ENCODE data around the gene IP6K3.

IP6K3 gene

GRCh38 chr6:33705955-33706725, 40.6 kb downstream of the IP6K3 start:
- no peak overlapping the region for H3K4me3 ChIP-seq (replicated peaks; ENCODE audit: low read depth, low read length)
- no peak for DNase-seq (ENCODE audit: low read depth)
- TF ChIP-seq, protein P1, sequence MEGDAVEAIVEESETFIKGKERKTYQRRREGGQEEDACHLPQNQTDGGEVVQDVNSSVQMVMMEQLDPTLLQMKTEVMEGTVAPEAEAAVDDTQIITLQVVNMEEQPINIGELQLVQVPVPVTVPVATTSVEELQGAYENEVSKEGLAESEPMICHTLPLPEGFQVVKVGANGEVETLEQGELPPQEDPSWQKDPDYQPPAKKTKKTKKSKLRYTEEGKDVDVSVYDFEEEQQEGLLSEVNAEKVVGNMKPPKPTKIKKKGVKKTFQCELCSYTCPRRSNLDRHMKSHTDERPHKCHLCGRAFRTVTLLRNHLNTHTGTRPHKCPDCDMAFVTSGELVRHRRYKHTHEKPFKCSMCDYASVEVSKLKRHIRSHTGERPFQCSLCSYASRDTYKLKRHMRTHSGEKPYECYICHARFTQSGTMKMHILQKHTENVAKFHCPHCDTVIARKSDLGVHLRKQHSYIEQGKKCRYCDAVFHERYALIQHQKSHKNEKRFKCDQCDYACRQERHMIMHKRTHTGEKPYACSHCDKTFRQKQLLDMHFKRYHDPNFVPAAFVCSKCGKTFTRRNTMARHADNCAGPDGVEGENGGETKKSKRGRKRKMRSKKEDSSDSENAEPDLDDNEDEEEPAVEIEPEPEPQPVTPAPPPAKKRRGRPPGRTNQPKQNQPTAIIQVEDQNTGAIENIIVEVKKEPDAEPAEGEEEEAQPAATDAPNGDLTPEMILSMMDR (IDR thresholded peaks at IDR 0.05; ENCODE audit: low read length, missing control alignments), result no peak

- H3K4me3 ChIP-seq (replicated peaks; ENCODE audit: low read depth, low read length), result no peak overlapping the region
- DNase-seq (ENCODE audit: low read depth), result no peak
- TF ChIP-seq, protein P1 (IDR thresholded peaks at IDR 0.05; ENCODE audit: low read length, missing control alignments), result no peak
Measured at GRCh38 chr6:33705268-33705885, 41.3 kb downstream of the IP6K3 start.

DNA sequence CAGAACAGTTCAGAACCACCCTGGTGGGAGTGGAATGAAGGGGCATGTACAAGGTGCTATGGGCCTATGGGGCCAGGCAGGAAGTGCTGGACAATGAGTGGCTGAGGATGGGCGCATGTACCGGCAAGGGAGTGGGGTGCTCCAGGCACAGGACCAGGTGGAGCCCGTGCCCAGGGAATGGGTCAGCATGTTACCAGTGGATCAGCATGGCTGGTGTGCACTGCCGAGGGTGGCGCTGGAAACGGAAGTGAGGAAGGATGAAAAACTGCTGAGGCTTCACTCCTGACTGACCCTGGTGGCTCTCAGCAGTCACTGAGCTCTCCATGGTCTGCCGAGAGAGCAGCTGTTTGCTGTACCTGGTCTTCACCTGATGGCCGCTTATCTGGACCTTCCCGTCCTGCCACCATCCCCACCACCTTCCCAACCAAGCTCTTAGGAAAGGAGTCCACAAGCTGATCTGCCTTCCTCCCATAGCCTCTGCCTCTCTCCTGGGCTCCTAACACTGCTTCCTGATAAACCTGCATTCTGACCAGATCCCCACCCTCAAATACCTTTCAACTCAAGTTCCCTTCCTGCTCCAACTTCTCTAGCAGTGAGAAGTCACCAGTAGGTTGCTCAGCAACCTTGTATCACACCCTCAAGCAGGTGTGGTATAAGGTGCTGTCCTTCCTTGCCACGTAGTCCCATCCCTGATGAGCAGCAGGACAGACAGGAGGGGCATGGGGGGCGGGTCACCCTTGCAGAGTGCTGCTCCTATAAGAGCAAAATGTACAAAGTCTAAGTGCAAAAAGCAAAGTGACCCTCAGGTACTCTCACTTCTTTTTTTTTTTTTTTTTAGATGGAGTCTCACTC, 42.3 kb downstream of the IP6K3 start:
- no peak for DNase-seq (ENCODE audit: low read depth)
- TF ChIP-seq, protein P1 (IDR thresholded peaks at IDR 0.05; ENCODE audit: low read length, missing control alignments), result no peak

DNA sequence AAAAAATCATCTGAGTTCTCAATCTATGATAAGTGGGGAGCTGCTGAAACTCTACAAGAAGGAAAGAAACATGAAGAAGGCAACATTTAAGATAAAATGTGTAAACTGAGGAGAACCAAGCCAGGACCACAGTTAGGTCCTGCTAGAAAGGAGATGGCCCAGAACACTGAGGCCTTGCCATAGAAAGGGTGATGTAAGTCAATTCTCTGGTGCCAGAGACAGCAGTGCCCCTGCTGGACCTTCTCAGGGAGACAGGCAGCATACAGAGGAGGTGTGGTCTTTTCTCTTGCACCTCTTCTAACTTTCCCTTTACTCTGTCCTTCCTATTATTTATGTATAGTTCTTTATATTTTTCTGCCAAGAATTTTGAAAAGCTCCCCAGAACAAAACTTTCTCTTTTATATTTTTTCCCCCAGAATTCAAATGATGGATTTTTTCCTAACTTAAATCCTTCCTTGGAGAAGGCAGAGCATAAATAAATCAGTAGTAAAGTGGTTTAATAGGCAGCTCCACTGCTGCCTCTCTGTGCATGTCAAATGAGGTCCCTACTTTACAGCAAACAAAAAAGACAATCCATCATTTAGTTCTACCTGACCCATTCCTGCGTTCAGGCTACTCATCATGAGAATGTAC, 44.2 kb downstream of the IP6K3 start:
- no peak overlapping the region for H3K4me3 ChIP-seq (replicated peaks; ENCODE audit: low read depth, low read length)
- DNase-seq (ENCODE audit: low read depth), result peak; percentile 75
- TF ChIP-seq, protein P1 (IDR thresholded peaks at IDR 0.05; ENCODE audit: low read length, missing control alignments), result peak; percentile 79

More for the DNA sequence above, 42.3 kb downstream of the IP6K3 start:
- no peak overlapping the region for H3K4me3 ChIP-seq (replicated peaks; ENCODE audit: low read depth, low read length)

GRCh38 chr6:33700391-33701050, 46.2 kb downstream of the IP6K3 start:
- DNase-seq (ENCODE audit: low read depth), result peak; percentile 81
- TF ChIP-seq, protein P1 (IDR thresholded peaks at IDR 0.05; ENCODE audit: low read length, missing control alignments), result peak; percentile 90
- no peak overlapping the region for H3K4me3 ChIP-seq (replicated peaks; ENCODE audit: low read depth, low read length)

GRCh38 chr6:33699739-33700138, 47.0 kb downstream of the IP6K3 start:
- no peak for DNase-seq (ENCODE audit: low read depth)
- TF ChIP-seq, protein P1 (IDR thresholded peaks at IDR 0.05; ENCODE audit: low read length, missing control alignments), result no peak
- H3K4me3 ChIP-seq (replicated peaks; ENCODE audit: low read depth, low read length), result no peak overlapping the region

Measured in fibroblast of pulmonary artery (primary cell).